Smooth muscle cell (in vitro differentiated cells): ENCODE data around the gene EPS8. TPM values are rescaled to one million over a fixed set of nuclear protein-coding genes. Genes with fewer than 3 reads are reported as not detected.

ENCODE experiments used
- DNase-seq: peaks from one replicate; lab custom pipeline; 2025; ENCODE audit not compliant: unreplicated experiment; lab: John Stamatoyannopoulos, UW
- H2AFZ ChIP-seq: fragments of 200-600 bp; sonication (generic); 2 replicates; pipeline ENCODE4 v1.6.0; 2016; ENCODE audit warnings: antibody characterized with exemption, low read depth, mild to moderate bottlenecking
- H3F3A ChIP-seq: fragments of 200-600 bp; sonication (generic); 2 replicates; pipeline ENCODE4 v1.6.0; 2017; ENCODE audit warnings: antibody characterized with exemption, low read depth
- H3K27ac ChIP-seq: fragments of 200-600 bp; sonication (generic); 2 replicates; pipeline ENCODE4 v1.5.1; 2016; ENCODE audit warnings: low read depth, mild to moderate bottlenecking
- H3K27me3 ChIP-seq: fragments of 200-600 bp; sonication (generic); 2 replicates; pipeline ENCODE4 v1.6.1; 2016; ENCODE audit warnings: low read depth, mild to moderate bottlenecking
- H3K36me3 ChIP-seq: fragments of 200-600 bp; sonication (generic); 2 replicates; pipeline ENCODE4 v1.5.1; 2016; ENCODE audit warnings: low read depth
- H3K4me1 ChIP-seq: fragments of 200-600 bp; sonication (generic); 2 replicates; pipeline ENCODE4 v1.5.1; 2016; ENCODE audit warnings: low read depth
- H3K4me2 ChIP-seq: fragments of 200-600 bp; sonication (generic); 2 replicates; pipeline ENCODE4 v1.6.0; 2016; ENCODE audit warnings: mild to moderate bottlenecking
- H3K4me3 ChIP-seq: fragments of 200-600 bp; sonication (generic); 2 replicates; pipeline ENCODE4 v1.5.1; 2016; ENCODE audit warnings: mild to moderate bottlenecking
- H3K79me2 ChIP-seq: fragments of 200-600 bp; sonication (generic); 2 replicates; pipeline ENCODE4 v1.6.0; 2016; ENCODE audit warnings: low read depth, mild to moderate bottlenecking
- H3K9ac ChIP-seq: fragments of 200-600 bp; sonication (generic); 2 replicates; pipeline ENCODE4 v1.6.0; 2016; ENCODE audit warnings: low read depth
- H3K9me3 ChIP-seq: fragments of 200-600 bp; sonication (generic); replicated peaks from 2 replicates; pipeline ENCODE4 v1.5.1; 2016; ENCODE audit warnings: low read depth
- H4K20me1 ChIP-seq: fragments of 200-600 bp; sonication (generic); 2 replicates; pipeline ENCODE4 v1.6.0; 2016; ENCODE audit warnings: low read depth
- CTCF ChIP-seq: fragments of 200-600 bp; sonication (generic); IDR thresholded peaks from 2 replicates; pipeline ENCODE4 v1.5.1; 2017; ENCODE audit warnings: borderline replicate concordance, mild to moderate bottlenecking, antibody characterized with exemption; ENCODE audit not compliant: insufficient read depth, poor library complexity, severe bottlenecking
- WGBS: methylation state at CpG from one replicate; pipeline ENCODE4 v1.1.7; 2016; ENCODE audit warnings: low lambda C conversion rate; 5-methylcytosine and 5-hydroxymethylcytosine counted together
- polyA plus RNA-seq: library from polyadenylated mRNA; unstranded; fragments of >200 nt; fragmentation: Nextera tagmentation; extraction: Ambion mirVana; gene quantifications from 2 replicates; pipeline ENCODE4 v1.2.1, GENCODE V29; 2016
- total RNA-seq: library from RNA; depleted of rRNA; stranded (reverse); fragments of >200 nt; gene quantifications from 2 replicates; pipeline ENCODE4 v1.2.3, GENCODE V29; 2014

Gene EPS8
- total and polyA plus RNA-seq, 2 experiments from 2014 or later: 27.5 to 68.3 TPM

GRCh38 chr12:15806826-15807225 lies 17.6 kb upstream of the EPS8 start:
- H3K36me3 ChIP-seq: no peaks in the 10 kb centered on the region

GRCh38 chr12:15801770-15802744 lies 12.9 kb upstream of the EPS8 start:
- Histone ChIP-seq H3K9ac (no peak overlapping the region), H3K36me3 (no peaks in the 10 kb centered on the region), H3K9me3 (no peaks in the 10 kb centered on the region), H3K4me2 (no peak overlapping the region), H2AFZ (no peak overlapping the region), H3K27ac (no peak overlapping the region), H4K20me1 (no peaks in the 10 kb centered on the region), H3K4me1 (no peaks in the 10 kb centered on the region), H3K4me3 (no peak overlapping the region), H3K27me3 (no peaks in the 10 kb centered on the region), H3K79me2 (no peaks in the 10 kb centered on the region), H3F3A (no peaks in the 10 kb centered on the region)
- WGBS: 87% methylated on average over 6 of the region's 6 CpGs
- no peak for TF ChIP-seq CTCF
- no peak for DNase-seq

More at GRCh38 chr12:15806826-15807225, 17.6 kb upstream of the EPS8 start:
- no peaks in the 10 kb centered on the region for H3K79me2 ChIP-seq
- H3K27ac ChIP-seq: no peak overlapping the region
- no peaks in the 10 kb centered on the region for H3K9me3 ChIP-seq
- H2AFZ ChIP-seq: no peak overlapping the region
- H3K27me3 ChIP-seq: no peaks in the 10 kb centered on the region
- H3K4me1 ChIP-seq: no peaks in the 10 kb centered on the region
- H3K4me3 ChIP-seq: no peak overlapping the region
- no peak for DNase-seq
- no peak for TF ChIP-seq CTCF
- H4K20me1 ChIP-seq: no peaks in the 10 kb centered on the region
- no peak overlapping the region for H3K4me2 ChIP-seq
- H3F3A ChIP-seq: no peaks in the 10 kb centered on the region
- WGBS: 85% methylated on average over 1 of the region's 1 CpG
- H3K9ac ChIP-seq: no peak overlapping the region

- Histone ChIP-seq H3K27me3 (no peaks in the 10 kb centered on the region), H2AFZ (no peak overlapping the region), H3K9ac (no peak overlapping the region), H3K79me2 (no peaks in the 10 kb centered on the region), H3K4me3 (no peak overlapping the region), H3F3A (no peaks in the 10 kb centered on the region), H3K27ac (no peak overlapping the region), H3K4me2 (no peak overlapping the region), H3K36me3 (no peaks in the 10 kb centered on the region), H3K9me3 (no peaks in the 10 kb centered on the region), H3K4me1 (no peaks in the 10 kb centered on the region), H4K20me1 (no peaks in the 10 kb centered on the region)
- 92% methylated on average over 3 of the region's 3 CpGs for WGBS
- TF ChIP-seq CTCF: no peak
- DNase-seq: no peak
Observed at GRCh38 chr12:15800278-15800677, 11.1 kb upstream of the EPS8 start.

GRCh38 chr12:15797818-15798217 lies 8.6 kb upstream of the EPS8 start:
- whole genome bisulfite sequencing: 71% methylated on average over 3 of the region's 3 CpGs
- no peaks in the 10 kb centered on the region for H3K9me3 ChIP-seq
- no peaks in the 10 kb centered on the region for H3K79me2 ChIP-seq
- no peak overlapping the region for H3K4me3 ChIP-seq
- no peak for TF ChIP-seq CTCF
- no peak overlapping the region for H3K27ac ChIP-seq
- no peak overlapping the region for H3K4me2 ChIP-seq
- no peaks in the 10 kb centered on the region for H3K27me3 ChIP-seq
- no peak for DNase-seq
- no peaks in the 10 kb centered on the region for H3K36me3 ChIP-seq
- H3K9ac ChIP-seq: no peak overlapping the region
- no peak overlapping the region for H2AFZ ChIP-seq
- H3F3A ChIP-seq: no peaks in the 10 kb centered on the region
- H4K20me1 ChIP-seq: no peaks in the 10 kb centered on the region
- no peaks in the 10 kb centered on the region for H3K4me1 ChIP-seq
